Adrenal gland (tissue), 5 donors: Measurements from ENCODE around the gene MAGI1.

Experiments
- POLR2A ChIP-seq, 2 donors: fragments of 450-650 bp; IDR thresholded peaks; one replicate each; pipeline ENCODE4 v1.6.1; 2017; ENCODE audit warnings: antibody characterized with exemption in 2 of 2, mild to moderate bottlenecking in 2 of 2, moderate library complexity in 1 of 2
- TF ChIP-seq, protein P1 (sequence below), 6 experiments: fragments of 450-650 bp in 4 of 6; fragments of 200-600 bp in 2 of 6; sonication (generic) in 1 of 6; IDR thresholded peaks; 1 replicate in 5 of 6; 2 replicates in 1 of 6; pipeline versions ENCODE4 v1.5.1 to v1.8.0; 2016 to 2021; ENCODE audit warnings: antibody characterized with exemption in 6 of 6, mild to moderate bottlenecking in 2 of 6, moderate library complexity in 1 of 6
- donor health status: DM: no; HTN: no; CAD: no.

DNA sequence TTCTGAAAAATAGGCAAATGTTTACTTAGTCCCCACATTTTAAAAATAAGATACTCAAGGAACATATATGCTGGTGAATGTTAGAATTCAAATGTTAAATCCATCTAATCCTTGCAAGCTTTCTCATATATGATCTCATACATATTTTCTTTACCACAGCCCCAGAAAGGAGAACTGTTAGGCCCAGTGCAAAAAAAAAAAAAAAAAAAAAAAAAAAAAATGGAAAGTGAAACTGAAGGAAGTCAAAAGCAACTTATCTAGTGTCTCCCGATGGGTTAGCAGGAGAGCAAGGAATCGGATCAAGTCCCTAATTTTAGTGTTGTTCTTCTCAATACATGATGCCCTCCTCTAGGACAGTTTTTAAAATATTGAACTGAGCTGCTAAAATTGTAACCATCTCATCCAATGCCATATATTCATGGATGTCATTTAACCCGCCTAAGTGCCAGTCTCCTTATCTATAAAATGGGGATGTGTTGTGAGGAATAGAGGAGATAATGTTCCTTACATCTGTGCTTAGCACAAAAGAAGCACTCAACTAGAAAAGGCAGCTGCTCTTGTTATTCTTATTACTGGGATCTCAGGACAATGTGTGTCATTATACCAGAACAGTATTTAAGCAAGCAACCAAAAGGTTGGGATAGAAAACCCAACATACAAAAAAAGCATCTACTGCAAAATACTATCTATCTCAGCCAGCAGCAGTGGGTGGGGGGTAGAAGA is 279.7 kb downstream of the MAGI1 start:
- TF ChIP-seq, protein P1, sequence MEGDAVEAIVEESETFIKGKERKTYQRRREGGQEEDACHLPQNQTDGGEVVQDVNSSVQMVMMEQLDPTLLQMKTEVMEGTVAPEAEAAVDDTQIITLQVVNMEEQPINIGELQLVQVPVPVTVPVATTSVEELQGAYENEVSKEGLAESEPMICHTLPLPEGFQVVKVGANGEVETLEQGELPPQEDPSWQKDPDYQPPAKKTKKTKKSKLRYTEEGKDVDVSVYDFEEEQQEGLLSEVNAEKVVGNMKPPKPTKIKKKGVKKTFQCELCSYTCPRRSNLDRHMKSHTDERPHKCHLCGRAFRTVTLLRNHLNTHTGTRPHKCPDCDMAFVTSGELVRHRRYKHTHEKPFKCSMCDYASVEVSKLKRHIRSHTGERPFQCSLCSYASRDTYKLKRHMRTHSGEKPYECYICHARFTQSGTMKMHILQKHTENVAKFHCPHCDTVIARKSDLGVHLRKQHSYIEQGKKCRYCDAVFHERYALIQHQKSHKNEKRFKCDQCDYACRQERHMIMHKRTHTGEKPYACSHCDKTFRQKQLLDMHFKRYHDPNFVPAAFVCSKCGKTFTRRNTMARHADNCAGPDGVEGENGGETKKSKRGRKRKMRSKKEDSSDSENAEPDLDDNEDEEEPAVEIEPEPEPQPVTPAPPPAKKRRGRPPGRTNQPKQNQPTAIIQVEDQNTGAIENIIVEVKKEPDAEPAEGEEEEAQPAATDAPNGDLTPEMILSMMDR (IDR thresholded peaks at IDR 0.05) = no peak
- no peak for TF ChIP-seq POLR2A (IDR thresholded peaks at IDR 0.05)
